Peyer's patch (tissue), 4 donors: ENCODE results near the gene DOCK2. TPM values are rescaled to one million over a fixed set of nuclear protein-coding genes. Genes with fewer than 3 reads are reported as not detected.

Experiments used
- DNase-seq, 3 donors: peaks; one replicate each; pipeline ENCODE4 v3.0.0-alpha.2; 2017 to 2019
- H3K27ac ChIP-seq, 4 donors: fragments of 200-600 bp; sonication (generic); one replicate each; pipeline ENCODE4 v1.5.1; 2016 to 2019
- H3K27me3 ChIP-seq, 2 donors: fragments of 200-600 bp; sonication (generic); one replicate each; pipeline ENCODE4 v1.5.1; 2019
- H3K36me3 ChIP-seq, 3 donors: fragments of 200-600 bp; sonication (generic); one replicate each; pipeline ENCODE4 v1.5.1; 2016 to 2019
- H3K4me1 ChIP-seq, 4 donors: fragments of 200-600 bp; sonication (generic); one replicate each; pipeline ENCODE4 v1.5.1; 2016 to 2019
- H3K4me3 ChIP-seq, 4 donors: fragments of 200-600 bp; sonication (generic); 1 replicate in 3 of 4; 2 replicates in 1 of 4; pipeline ENCODE4 v1.5.1; 2016 to 2019; ENCODE audit warnings: mild to moderate bottlenecking in 1 of 4
- H3K9me3 ChIP-seq, 4 donors: fragments of 200-600 bp; sonication (generic); one replicate each; pipeline ENCODE4 v1.5.1; 2016 to 2019; ENCODE audit warnings: mild to moderate bottlenecking in 1 of 4
- CTCF ChIP-seq, 6 experiments: fragments of 450-650 bp in 4 of 6; fragments of 200-600 bp in 2 of 6; sonication (generic) in 1 of 6; IDR thresholded peaks; one replicate each; pipeline ENCODE4 v1.5.1; 2017 to 2019; ENCODE audit warnings: antibody characterized with exemption in 6 of 6, mild to moderate bottlenecking in 3 of 6, moderate library complexity in 1 of 6
- POLR2A ChIP-seq, 2 donors: fragments of 450-650 bp; IDR thresholded peaks; one replicate each; pipeline ENCODE4 v1.5.1; 2017; ENCODE audit warnings: antibody characterized with exemption in 2 of 2, mild to moderate bottlenecking in 2 of 2, moderate library complexity in 2 of 2
- total RNA-seq, 4 donors: library from RNA; depleted of rRNA; stranded (reverse); fragments of >200 nt; gene quantifications; one replicate each; pipeline ENCODE4 v1.1.0, GENCODE V29; 2016

Gene DOCK2
- total RNA-seq, 4 donors from 2014 or later, result 13.8 to 200 (median 17.8) TPM

GRCh38 chr5:169913479-169913878 is 276.4 kb downstream of the DOCK2 start:
- no peaks in the 10 kb centered on the region for H3K36me3 ChIP-seq
- no peak overlapping the region for H3K4me3 ChIP-seq
- H3K27ac ChIP-seq, result no peak overlapping the region
- no peak for DNase-seq
- no peaks in the 10 kb centered on the region for H3K9me3 ChIP-seq
- TF ChIP-seq CTCF (IDR thresholded peaks at IDR 0.05) (no peak), POLR2A (IDR thresholded peaks at IDR 0.05) (no peak)
- H3K4me1 ChIP-seq, result no peaks in the 10 kb centered on the region
- H3K27me3 ChIP-seq, result no peaks in the 10 kb centered on the region

- DNase-seq, result no peak
- TF ChIP-seq CTCF (IDR thresholded peaks at IDR 0.05), result no peak
- TF ChIP-seq POLR2A (IDR thresholded peaks at IDR 0.05), result no peak
- Histone ChIP-seq H3K27ac (no peak overlapping the region), H3K4me1 (no peaks in the 10 kb centered on the region), H3K36me3 (no peaks in the 10 kb centered on the region), H3K27me3 (no peaks in the 10 kb centered on the region), H3K9me3 (no peaks in the 10 kb centered on the region), H3K4me3 (no peak overlapping the region)
Observed at GRCh38 chr5:169914766-169915165, 277.7 kb downstream of the DOCK2 start.

- Histone ChIP-seq H3K9me3 (no peaks in the 10 kb centered on the region), H3K4me3 (no peak overlapping the region), H3K27me3 (no peaks in the 10 kb centered on the region), H3K36me3 (no peaks in the 10 kb centered on the region), H3K4me1 (no peaks in the 10 kb centered on the region), H3K27ac (no peak overlapping the region)
- DNase-seq, result no peak
- TF ChIP-seq CTCF (IDR thresholded peaks at IDR 0.05), result no peak
- TF ChIP-seq POLR2A (IDR thresholded peaks at IDR 0.05), result no peak
Observed at GRCh38 chr5:169917500-169917899, 280.4 kb downstream of the DOCK2 start.

GRCh38 chr5:169918228-169918627 is 281.2 kb downstream of the DOCK2 start:
- Histone ChIP-seq H3K27me3 (no peaks in the 10 kb centered on the region), H3K36me3 (no peaks in the 10 kb centered on the region), H3K4me1 (no peaks in the 10 kb centered on the region), H3K4me3 (no peak overlapping the region), H3K27ac (no peak overlapping the region), H3K9me3 (no peaks in the 10 kb centered on the region)
- no peak for TF ChIP-seq POLR2A (IDR thresholded peaks at IDR 0.05)
- no peak for TF ChIP-seq CTCF (IDR thresholded peaks at IDR 0.05)
- no peak for DNase-seq

- Histone ChIP-seq H3K27ac (no peak overlapping the region), H3K4me1 (no peaks in the 10 kb centered on the region), H3K27me3 (no peaks in the 10 kb centered on the region), H3K4me3 (no peak overlapping the region), H3K36me3 (no peaks in the 10 kb centered on the region), H3K9me3 (no peaks in the 10 kb centered on the region)
- TF ChIP-seq POLR2A (IDR thresholded peaks at IDR 0.05) (no peak), CTCF (IDR thresholded peaks at IDR 0.05) (no peak)
- no peak for DNase-seq
Observed at GRCh38 chr5:169920474-169920873, 283.4 kb downstream of the DOCK2 start.

- TF ChIP-seq POLR2A (IDR thresholded peaks at IDR 0.05) (no peak), CTCF (IDR thresholded peaks at IDR 0.05) (no peak)
- no peak for DNase-seq
- no peaks in the 10 kb centered on the region for H3K4me1 ChIP-seq
- H3K27me3 ChIP-seq, result no peaks in the 10 kb centered on the region
- H3K27ac ChIP-seq, result no peak overlapping the region
- H3K9me3 ChIP-seq, result no peaks in the 10 kb centered on the region
- H3K36me3 ChIP-seq, result no peaks in the 10 kb centered on the region
- no peak overlapping the region for H3K4me3 ChIP-seq
Observed at GRCh38 chr5:169921384-169921783, 284.3 kb downstream of the DOCK2 start.
